Chondrocyte (in vitro differentiated cells): ENCODE measurements around the gene IARS2. TPM values are rescaled to one million over a fixed set of nuclear protein-coding genes. Genes with fewer than 3 reads are reported as not detected.
A peak's percentile ranks its signal among the peaks of the same experiment; 100 is the strongest.
"Not testable (repeated sequence)": the region's sequence is repeated elsewhere in the genome, so short reads cannot be mapped to it uniquely, and the experiment has no call there.

Source experiments
- DNase-seq: peaks from one replicate; pipeline ENCODE4 v3.0.0; 2021; ENCODE audit warnings: mixed read lengths, low spot score
- H3K27ac Mint-ChIP-seq: one replicate; pipeline ENCODE4 v1.8.0; 2021; ENCODE audit warnings: mild to moderate bottlenecking, moderate library complexity, mixed read lengths; ENCODE audit not compliant: unreplicated experiment
- H3K27me3 Mint-ChIP-seq: 2 replicates; pipeline ENCODE4 v1.8.0; 2021; ENCODE audit warnings: low read depth, mixed read lengths
- H3K36me3 Mint-ChIP-seq: 2 replicates; pipeline ENCODE4 v1.8.0; 2021; ENCODE audit warnings: low read depth, mixed read lengths
- H3K4me1 Mint-ChIP-seq: 2 replicates; pipeline ENCODE4 v1.8.0; 2021; ENCODE audit warnings: low read depth, mild to moderate bottlenecking, mixed read lengths
- H3K4me3 Mint-ChIP-seq: one replicate; pipeline ENCODE4 v1.8.0; 2021; ENCODE audit warnings: mild to moderate bottlenecking, moderate library complexity, mixed read lengths; ENCODE audit not compliant: unreplicated experiment
- H3K9me3 Mint-ChIP-seq: 2 replicates; pipeline ENCODE4 v1.8.0; 2021; ENCODE audit warnings: low read depth, mixed read lengths
- total RNA-seq: library from RNA; stranded (reverse); gene quantifications from 3 replicates; pipeline ENCODE4 v1.2.1, GENCODE V29; 2021
- TF ChIP-seq, protein P1 (sequence below): fragments of 200-600 bp; sonication (generic); IDR thresholded peaks from 2 replicates; pipeline ENCODE4 v1.5.0; 2021; ENCODE audit warnings: antibody characterized with exemption, mild to moderate bottlenecking, moderate library complexity

IARS2 gene
- total RNA-seq, 1 donor from 2014 or later = 64.9 TPM

DNA sequence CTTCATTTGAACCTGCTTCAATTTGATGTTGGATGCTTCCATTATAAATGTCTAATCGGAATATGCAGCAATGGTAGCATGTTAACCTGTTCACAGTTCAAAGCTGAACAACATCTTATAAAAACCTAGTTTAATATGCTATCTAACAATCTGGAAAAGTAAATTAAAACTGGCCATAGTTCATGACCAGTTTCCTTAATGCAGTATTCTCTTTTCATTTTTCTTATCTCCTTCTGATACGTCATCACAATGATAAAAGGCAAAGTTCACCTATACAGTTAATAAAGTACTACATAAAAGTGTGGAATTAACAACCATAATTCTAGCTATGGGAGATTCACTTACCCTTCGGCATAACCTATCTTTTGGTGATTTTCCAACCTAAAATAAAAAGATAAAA is 65.1 kb downstream of the IARS2 start:
- Mint-ChIP-seq H3K27me3 (no peaks in the 10 kb centered on the region), H3K9me3 (no peaks in the 10 kb centered on the region), H3K36me3 (peaks cover 30% of the 10 kb centered on the region), H3K4me3 (no peak overlapping the region), H3K4me1 (no peaks in the 10 kb centered on the region), H3K27ac (no peak overlapping the region)
- TF ChIP-seq, protein P1, sequence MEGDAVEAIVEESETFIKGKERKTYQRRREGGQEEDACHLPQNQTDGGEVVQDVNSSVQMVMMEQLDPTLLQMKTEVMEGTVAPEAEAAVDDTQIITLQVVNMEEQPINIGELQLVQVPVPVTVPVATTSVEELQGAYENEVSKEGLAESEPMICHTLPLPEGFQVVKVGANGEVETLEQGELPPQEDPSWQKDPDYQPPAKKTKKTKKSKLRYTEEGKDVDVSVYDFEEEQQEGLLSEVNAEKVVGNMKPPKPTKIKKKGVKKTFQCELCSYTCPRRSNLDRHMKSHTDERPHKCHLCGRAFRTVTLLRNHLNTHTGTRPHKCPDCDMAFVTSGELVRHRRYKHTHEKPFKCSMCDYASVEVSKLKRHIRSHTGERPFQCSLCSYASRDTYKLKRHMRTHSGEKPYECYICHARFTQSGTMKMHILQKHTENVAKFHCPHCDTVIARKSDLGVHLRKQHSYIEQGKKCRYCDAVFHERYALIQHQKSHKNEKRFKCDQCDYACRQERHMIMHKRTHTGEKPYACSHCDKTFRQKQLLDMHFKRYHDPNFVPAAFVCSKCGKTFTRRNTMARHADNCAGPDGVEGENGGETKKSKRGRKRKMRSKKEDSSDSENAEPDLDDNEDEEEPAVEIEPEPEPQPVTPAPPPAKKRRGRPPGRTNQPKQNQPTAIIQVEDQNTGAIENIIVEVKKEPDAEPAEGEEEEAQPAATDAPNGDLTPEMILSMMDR = no peak
- DNase-seq = no peak

DNA sequence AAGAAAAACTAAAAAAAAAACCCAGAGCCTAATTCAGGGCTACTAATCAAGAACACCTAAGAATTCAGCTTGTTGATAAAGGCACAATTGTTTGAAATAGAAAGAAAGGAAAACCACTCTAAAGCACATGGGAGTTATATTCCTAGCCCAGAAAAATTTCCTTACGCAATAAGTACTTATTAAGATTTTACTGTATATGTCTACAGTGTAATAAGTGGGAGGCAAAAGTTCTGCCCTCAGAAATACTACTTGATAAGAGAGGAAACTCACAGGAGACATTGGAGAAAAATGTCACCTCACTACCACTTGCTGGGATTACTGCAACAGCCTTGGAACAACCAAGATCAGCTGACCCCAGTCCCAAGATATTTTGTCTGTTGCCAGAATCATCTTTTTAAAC is 66.1 kb downstream of the IARS2 start:
- no peak overlapping the region for H3K27ac Mint-ChIP-seq
- peaks cover 26% of the 10 kb centered on the region for H3K36me3 Mint-ChIP-seq
- DNase-seq = no peak
- H3K4me3 Mint-ChIP-seq = no peak overlapping the region
- TF ChIP-seq, protein P1 = no peak
- no peaks in the 10 kb centered on the region for H3K4me1 Mint-ChIP-seq
- no peaks in the 10 kb centered on the region for H3K27me3 Mint-ChIP-seq
- H3K9me3 Mint-ChIP-seq = no peaks in the 10 kb centered on the region

DNA sequence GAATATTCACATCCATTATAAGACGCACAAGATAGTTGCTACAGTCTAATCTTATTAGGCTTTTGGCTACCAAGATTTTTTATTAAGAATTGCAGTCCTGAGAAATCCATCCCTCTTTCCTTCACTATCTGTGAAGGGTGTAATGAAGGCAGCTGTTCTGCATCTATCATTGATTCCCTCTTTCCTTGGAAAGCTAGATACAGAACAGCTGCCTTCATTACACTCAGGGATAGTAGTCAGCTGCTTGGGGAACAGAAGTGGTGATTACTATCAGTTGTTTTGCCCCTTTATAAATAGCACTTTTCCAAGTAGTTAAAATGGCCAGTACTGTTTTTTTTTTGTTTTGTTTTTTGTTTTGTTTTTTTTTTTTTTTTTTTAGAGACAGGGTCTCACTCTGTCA is 70.2 kb downstream of the IARS2 start:
- TF ChIP-seq, protein P1 = no peak
- H3K27ac Mint-ChIP-seq = no peak overlapping the region
- H3K27me3 Mint-ChIP-seq = no peaks in the 10 kb centered on the region
- H3K4me1 Mint-ChIP-seq = no peaks in the 10 kb centered on the region
- DNase-seq = no peak
- peaks cover 13% of the 10 kb centered on the region for H3K36me3 Mint-ChIP-seq
- H3K4me3 Mint-ChIP-seq = no peak overlapping the region
- H3K9me3 Mint-ChIP-seq = no peaks in the 10 kb centered on the region

DNA sequence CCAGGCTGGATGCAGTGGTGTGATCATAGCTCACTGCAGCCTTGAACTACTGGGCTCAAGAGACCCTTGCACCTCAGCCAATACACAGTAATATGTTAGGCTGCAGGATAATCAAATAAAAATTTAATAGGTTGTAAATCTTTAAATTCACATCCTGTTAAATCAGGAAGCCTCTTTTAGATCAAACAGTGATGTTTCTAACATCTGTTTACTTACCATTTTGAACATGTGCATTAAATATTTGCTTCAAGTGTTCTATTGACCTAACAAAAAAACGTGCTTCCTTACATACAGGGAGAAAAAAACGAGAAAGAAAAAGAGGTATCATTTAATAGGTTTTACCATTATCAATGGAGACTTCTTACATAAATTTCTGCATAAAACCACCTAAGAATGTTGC is 70.6 kb downstream of the IARS2 start:
- Mint-ChIP-seq H3K36me3 (peaks cover 17% of the 10 kb centered on the region), H3K27me3 (no peaks in the 10 kb centered on the region), H3K9me3 (no peaks in the 10 kb centered on the region), H3K27ac (no peak overlapping the region), H3K4me3 (no peak overlapping the region), H3K4me1 (no peaks in the 10 kb centered on the region)
- DNase-seq = no peak
- TF ChIP-seq, protein P1 = no peak

DNA sequence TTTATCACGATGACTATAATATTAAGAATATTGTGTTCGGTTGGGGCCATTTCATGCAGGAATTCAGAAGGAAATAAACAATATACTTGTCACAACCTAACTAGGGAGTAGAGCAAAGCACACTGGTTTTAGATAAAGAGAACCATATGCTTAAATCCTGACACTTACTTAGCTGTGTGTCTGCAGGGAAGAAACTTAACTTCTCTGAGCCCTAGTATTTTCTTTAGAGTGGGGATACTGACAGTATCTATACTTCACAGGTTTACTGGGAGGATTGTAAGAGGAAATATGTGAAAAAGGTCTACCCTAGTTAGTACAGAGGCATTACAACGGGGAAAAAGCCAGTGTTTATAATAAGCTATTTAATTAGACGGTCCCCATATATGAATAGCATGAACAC is 72.9 kb downstream of the IARS2 start:
- DNase-seq = no peak
- TF ChIP-seq, protein P1 = no peak
- Mint-ChIP-seq H3K9me3 (no peaks in the 10 kb centered on the region), H3K4me3 (no peak overlapping the region), H3K36me3 (peaks cover 20% of the 10 kb centered on the region), H3K27me3 (no peaks in the 10 kb centered on the region), H3K4me1 (no peaks in the 10 kb centered on the region), H3K27ac (no peak overlapping the region)

DNA sequence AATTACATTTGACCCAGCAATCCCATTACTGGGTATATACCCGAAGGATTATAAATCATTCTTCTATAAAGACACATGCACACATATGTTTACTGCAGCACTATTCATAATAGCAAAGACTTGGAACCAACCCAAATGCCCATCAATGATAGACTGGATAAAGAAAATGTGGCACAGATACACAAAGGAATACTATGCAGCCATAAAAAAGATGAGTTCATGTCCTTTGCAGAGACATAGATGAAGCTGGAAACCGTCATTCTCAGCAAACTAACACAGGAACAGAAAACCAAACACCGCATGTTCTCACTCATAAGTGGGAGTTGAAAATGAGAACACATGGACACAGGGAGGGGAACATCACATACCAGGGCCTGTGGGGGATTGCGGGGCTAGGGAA is 76.0 kb downstream of the IARS2 start:
- H3K36me3 Mint-ChIP-seq = peaks cover 26% of the 10 kb centered on the region
- DNase-seq, H3K9me3 Mint-ChIP-seq, H3K4me3 Mint-ChIP-seq, H3K4me1 Mint-ChIP-seq, H3K27me3 Mint-ChIP-seq: not testable (repeated sequence)
- peak overlapping the region; percentile 55 for H3K27ac Mint-ChIP-seq
